Kasumi-1 (cell line): ENCODE data around the gene GPD2.

Experiments used
- DNase-seq, 2 experiments: peaks; one replicate each; lab custom pipeline; 2025; lab: John Stamatoyannopoulos, UW

Gene GPD2

GRCh38 chr2:156435718-156436496 lies at the start of gene GPD2:
Gene GPD2 (plus strand): TSS chr2:156436379. CDS start chr2:156476106, 39,727 bp downstream.
- peak; percentile 80 to 84 for DNase-seq

DNA sequence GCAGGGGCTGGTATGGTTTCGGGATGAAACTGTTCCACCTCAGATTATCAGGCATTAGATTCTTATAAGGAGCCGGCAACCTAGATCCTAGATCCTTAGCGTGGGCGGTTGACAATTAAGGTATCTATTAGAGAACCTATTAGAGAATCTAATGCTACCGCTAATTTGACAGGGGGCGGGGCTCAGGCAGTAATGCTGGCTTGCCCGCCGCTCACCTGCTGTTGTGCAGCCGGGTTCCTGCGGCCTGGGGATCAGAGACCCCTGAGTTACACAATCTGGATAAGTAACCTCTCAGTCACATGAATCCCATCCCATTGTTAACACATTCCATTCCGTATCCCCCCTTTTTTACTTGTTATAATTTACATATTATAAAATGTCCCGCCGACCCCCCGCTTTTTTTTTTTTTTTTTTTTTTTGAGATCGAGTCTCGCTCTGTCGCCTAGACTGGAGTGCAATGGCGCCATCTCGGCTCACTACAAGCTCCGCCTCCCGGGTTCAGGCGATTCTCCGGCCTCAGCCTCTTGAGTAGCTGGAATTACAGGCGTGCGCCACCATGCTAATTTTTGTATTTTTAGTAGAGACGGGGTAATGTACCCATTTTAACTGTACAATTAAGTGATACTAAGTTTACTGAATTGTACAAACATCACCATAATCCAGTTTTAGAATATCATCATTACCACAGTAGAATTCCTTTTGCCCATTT lies 42.0 kb upstream of the GPD2 start:
- DNase-seq: no peak

- no peak for DNase-seq
Observed at GRCh38 chr2:156396126-156396525, 40.1 kb upstream of the GPD2 start.

GRCh38 chr2:156397229-156397628 lies 39.0 kb upstream of the GPD2 start:
- no peak for DNase-seq

GRCh38 chr2:156398176-156398575 lies 38.0 kb upstream of the GPD2 start:
- DNase-seq: peak in 1 of 2 experiments; percentile 30

DNA sequence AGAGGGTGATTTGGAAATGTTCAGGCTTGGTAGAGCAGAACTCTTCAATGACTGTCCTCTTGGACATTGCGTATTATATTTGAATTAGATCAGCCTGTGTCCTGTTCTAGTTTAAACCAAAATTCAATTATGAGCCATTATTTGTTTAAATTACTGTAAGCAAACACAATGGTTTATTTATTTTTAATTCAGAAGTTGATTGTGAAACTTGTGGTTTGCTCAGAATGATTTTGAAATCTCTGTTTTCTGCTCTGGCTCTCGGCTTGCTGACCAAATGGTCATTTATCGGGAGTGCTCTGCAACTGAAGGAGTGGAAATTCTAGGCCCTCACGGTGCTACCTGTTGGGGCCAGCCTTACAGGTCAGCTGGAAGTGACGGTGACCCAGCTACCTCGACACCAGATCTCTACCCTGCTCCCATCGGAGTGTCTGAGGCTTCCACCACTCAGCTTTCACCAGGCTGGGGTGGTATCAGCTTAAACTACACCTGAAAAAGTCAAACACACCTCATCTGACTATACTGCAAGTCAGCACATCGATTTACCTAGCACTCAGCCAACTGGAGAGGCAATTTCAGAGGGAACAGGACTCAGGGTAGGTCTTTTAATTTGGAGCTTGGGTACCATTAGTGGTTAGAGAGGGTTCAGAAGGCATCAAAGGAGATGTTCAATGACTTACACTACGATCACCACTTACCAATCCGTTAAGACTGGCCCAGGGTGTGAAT lies 36.8 kb upstream of the GPD2 start:
- DNase-seq: no peak

DNA sequence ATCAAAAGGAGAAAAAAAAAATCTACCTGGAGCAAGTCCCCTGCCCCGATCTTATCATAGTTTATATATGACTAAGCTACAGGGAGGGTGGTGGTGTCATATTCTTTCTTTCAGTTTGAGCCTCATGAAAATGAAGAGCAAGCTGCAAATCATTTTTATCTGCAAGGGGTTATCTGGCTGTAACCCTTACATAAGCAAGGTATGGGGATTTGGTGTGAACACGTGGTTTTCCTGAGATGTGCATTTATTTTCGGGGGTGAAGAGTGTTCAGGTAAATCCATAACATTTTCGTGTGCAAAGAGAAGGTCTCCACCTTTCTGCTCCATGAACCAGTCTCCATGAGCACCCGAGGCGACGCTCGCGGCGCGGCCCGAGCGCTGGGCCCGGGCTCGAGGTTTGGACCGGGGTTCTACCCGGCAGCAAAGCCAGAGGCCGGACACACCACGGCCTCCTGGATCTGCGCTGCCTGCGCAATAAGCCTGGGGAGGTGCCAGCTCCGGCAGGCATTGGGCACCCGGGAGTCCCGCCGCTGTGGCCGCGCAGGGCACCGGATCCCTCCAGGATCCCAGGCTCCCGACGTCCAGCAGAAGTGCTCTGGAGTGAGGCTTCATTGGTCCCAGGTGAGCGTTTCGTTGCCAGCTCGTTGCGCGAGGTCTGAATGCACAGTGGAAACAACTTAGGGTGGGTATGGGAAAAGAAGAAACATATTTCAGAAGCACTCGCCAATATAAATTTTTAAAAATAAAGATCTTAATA lies 36.1 kb upstream of the GPD2 start:
- peak; percentile 71 to 81 for DNase-seq

DNA sequence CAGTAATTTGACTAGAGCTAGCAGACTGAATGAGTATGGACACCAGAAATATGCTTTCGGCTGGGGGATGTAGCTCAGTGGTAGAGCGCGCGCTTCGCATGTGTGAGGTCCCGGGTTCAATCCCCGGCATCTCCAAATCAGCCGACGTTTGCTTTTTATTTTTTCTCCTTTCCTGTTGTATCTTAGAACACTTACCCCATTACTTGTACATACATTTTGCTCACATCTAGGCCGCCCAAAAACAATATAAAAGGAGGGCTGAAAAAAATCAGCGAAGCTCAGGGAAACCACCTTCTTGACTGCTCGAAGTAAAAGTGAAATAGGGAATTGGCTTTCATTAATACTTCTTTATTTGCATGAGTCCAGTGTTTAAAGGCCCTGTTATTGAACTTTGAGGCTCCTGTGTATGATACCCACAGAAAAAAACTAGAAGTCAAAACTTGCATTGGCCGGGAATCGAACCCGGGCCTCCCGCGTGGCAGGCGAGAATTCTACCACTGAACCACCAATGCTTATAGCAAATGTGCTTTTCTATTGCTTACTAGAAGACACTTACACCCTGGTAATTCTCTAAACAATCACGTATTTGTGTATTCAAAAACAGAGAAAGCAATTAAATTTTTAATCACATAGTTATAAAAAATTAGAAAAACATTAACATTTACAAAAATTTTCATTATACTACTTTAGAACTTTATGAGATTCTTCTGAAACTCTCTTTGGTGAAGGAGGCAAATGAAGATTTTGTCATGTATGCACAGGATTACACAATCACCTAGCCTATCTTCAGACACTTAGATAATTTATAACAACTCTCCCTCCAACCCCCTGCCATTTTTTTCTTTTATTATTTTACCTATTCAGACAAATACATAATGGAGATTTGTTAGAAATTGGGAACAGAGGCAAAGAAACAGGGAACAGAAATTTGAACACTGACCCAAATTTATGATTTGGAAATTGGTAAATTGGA lies 35.2 kb upstream of the GPD2 start:
- DNase-seq: peak; percentile 81 to 85

- DNase-seq: no peak
Observed at GRCh38 chr2:156401861-156402260, 34.3 kb upstream of the GPD2 start.

- peak; percentile 43 to 54 for DNase-seq
Observed at GRCh38 chr2:156405586-156405985, 30.6 kb upstream of the GPD2 start.

- DNase-seq: no peak
Observed at GRCh38 chr2:156411835-156412234, 24.3 kb upstream of the GPD2 start.

- DNase-seq: no peak
Observed at GRCh38 chr2:156421851-156422250, 14.3 kb upstream of the GPD2 start.

- no peak for DNase-seq
Observed at GRCh38 chr2:156423674-156424282, 12.4 kb upstream of the GPD2 start.

DNA sequence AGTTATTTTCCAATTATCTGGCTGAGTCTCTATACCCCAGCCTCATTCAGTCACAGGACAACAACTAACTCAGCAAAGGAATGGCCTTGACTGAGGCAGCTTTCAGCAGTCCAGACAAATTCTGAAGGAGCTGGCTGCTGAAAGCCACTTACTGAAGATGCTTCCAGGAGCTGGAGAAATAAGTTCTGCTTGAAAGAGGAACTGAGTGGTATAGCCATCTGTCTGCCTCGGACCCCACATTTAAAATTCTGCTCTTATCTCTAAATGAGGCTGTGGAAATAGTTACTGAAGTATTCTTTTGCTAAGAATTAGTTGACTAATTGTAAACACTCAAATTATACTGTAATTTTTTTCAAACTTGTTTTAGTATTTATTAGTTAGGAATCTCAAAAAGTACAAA lies 9.1 kb upstream of the GPD2 start:
- DNase-seq: peak in 1 of 2 experiments; percentile 22

DNA sequence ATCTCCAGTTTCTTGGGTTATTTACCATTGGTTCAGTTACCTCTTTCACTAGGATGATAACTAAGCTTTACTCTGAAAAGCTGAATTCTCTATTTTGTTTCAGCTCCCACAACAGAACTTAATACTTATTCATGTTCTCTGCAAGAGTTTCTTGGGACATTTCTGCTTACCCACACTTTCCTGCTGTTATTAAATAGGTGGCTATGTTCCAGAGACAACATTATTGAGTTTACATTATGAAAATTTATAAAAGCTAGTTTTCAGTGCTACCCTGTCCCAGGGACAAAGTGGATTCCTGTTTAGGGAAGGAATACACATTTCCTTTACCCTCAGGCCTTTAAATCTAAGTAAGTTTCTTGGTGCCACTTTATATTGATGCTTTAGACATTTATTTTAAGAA lies 7.0 kb upstream of the GPD2 start:
- no peak for DNase-seq

DNA sequence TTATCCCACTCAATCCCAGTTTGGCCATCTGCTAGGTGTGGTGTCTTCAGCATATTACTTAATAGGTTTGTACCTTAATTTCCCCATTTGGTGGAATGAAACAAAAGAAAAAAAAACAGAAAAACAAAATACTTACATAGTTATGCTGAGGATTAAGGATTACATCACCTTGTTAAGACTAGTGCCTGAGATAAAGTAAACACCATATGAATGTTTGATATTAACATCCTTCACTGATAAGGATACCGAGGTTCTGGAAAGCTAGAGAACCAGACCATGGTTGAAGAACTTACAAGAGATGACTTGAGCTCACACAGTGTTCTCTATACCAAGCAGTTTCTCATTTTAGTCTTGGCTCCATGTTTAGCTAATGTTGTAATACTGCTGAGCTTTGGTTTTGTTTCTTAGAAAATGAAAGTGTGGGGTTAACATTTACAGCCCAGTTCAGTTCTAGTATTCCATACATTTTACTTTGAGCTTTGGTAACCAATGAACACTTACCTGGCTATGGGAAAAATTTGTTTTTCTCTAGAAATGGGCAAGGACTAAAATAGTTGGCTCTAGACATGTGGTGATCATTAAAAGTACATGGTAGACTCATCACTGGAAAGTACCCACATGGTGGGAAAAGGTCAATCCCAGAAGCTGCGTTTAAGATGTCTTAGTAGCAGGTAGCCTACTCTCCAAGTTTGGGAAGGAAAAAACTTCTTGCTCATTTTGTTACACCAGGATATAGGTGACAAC lies 5.8 kb upstream of the GPD2 start:
- no peak for DNase-seq

DNA sequence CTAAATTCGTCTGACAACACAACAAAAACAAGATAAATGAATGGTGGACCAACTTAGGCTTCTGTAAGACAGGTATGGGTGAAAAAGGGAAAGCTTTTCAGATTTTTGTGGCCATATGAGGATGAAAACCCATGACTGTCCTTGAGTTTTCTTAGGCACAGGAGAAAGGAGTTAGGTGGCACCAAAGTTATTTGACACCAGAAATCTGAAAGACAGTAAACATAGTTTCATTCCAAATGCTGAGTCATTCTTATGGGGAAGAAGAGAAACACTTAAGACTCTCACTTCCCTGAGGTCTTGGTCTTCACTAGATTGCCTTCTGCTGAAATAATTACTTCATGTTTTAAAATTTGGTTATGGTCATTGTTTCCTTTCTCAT lies 5.2 kb upstream of the GPD2 start:
- peak; percentile 38 to 39 for DNase-seq

- no peak for DNase-seq
Observed at GRCh38 chr2:156434461-156435291, 1.5 kb upstream of the GPD2 start.

- DNase-seq: no peak
Observed at GRCh38 chr2:156435396-156435717, 822 bp upstream of the GPD2 start.
